T-helper 9 cell (primary cell): ENCODE data around the gene RAC3.

Source experiments
- DNase-seq: peaks from one replicate; pipeline ENCODE4 v3.0.0-alpha.2; 2020

RAC3 gene

GRCh38 chr17:82045936-82046484 lies 14.5 kb downstream of the RAC3 start:
- no peak for DNase-seq

GRCh38 chr17:82046903-82047302 lies 15.4 kb downstream of the RAC3 start:
- no peak for DNase-seq

GRCh38 chr17:82047379-82047778 lies 15.9 kb downstream of the RAC3 start:
- DNase-seq = no peak

- no peak for DNase-seq
These were observed 16.6 kb downstream of the RAC3 start for GRCh38 chr17:82047914-82048570.

DNA sequence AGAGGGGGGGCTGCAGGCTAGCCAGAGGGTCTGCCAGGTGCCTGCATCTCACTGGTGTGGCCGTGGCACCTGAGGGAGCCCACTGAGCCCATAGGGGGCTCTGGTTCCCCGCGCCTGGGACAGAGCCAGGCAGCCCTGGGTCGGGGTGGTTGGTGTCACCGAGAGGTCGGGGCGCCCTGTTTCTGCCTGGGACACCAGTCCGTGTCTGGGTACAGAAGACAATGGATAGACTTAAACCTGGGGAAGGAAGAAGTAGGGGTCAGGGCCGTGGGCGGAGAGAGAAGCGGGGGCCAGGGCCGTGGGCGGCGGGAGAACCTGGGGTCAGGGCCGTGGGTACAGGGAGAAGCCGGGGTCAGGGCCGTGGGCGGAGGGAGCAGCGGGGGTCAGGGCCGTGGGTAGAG lies 17.1 kb downstream of the RAC3 start:
- no peak for DNase-seq

DNA sequence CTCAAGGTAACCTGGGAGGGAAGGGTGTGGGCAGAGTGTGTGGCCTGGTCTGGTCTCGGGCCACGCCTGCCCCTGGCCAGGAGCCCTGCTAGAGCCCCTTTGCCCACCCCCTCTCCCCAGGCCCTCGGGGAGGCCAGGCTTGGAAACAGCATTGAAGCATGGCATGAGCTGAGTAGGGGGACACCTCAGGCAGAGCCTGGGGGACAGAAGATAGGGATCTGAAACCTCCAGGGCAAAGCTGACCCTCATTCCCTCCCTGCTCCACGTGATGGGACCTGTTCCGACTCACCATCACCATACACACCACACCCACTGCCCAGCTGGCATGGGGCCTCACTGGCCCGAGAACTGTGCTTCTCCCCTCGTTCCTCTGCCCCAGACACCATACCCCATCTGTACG lies 17.6 kb downstream of the RAC3 start:
- no peak for DNase-seq

DNA sequence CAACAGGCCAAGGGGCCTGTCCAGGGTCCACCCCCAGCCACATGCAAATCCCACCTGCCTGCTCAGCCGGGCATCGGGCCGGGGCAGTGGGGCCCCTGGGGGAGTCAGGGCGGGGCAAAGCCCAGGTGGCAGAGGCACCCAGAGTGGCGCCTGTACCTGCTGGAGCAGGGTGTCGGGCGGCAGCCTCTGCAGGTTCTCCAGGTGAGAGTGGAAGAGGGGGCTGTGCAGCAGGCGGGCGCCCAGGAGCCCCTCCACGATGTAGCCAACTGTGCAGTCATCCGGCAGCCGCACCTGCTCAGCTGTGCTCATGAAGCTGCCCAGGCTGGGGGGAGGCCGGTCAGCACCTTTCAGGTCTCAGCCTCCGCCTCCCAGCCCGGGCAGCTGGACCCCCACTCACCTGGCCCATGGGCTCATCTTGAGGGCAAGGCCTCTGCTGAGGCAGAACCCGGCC lies 18.1 kb downstream of the RAC3 start:
- DNase-seq = no peak

DNA sequence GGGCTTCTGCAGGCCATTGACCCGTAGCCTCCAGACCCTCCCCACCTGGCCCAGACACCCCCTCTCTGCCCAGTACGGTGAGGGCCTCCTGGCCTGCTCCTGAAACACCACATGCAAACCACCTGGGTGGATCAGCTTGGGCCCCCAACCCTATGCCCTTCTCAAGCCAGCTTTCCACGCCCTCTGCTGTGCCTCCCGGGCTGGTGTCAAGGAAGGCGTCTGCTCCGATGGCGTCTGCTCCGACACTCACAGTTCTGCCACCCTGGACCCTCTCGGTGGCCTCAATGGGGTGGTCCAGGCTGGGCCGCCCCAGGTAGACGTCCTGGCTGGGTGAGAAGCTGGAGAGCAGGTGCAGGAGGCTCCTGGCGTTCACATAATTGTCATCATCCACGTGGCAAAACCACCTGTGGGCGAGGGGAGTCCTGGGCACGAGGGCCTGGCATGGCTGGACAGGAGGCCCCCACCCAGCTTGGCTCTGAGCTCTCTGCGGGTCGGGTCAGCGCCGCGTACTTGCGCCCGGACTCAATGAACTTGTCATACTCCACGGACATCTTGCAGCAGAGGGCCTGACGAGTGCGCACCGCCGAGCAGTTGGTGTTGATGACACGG lies 18.8 kb downstream of the RAC3 start:
- no peak for DNase-seq

GRCh38 chr17:82050761-82051641 lies 19.5 kb downstream of the RAC3 start:
- DNase-seq = no peak

- DNase-seq = peak; percentile 75
These were observed 20.5 kb downstream of the RAC3 start, which contains the start of the genes GPS1 and RFNG for GRCh38 chr17:82051776-82052637. GPS1 (plus strand) TSS chr17:82051898; CDS start chr17:82051932, 34 bp downstream. RFNG (minus strand) TSS chr17:82051811; CDS start chr17:82051766, 45 bp downstream.

DNA sequence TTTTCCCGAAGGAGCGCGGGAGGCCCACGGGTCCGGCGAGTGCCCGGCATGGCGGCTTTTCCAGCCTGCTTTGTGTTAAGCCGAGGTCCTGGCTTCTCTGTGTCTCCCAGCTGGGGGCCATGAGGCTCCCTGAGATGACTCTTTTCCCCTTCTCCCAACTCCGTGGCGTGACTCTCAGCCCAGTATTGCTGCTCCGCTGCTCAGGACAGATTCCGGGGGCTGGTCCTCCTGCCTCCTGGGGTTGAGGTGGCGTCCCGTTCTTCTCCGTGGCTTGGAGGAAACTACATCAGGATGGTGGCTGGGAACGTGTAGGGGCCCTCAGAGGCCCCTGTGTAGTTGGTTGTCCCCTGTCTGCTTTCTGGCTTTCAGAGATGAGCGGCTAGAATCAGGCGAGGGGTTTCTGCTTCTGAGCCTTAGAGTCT lies 21.2 kb downstream of the RAC3 start:
- no peak for DNase-seq

GRCh38 chr17:82053130-82053529 lies 21.7 kb downstream of the RAC3 start:
- DNase-seq = no peak

GRCh38 chr17:82053556-82054263 lies 22.2 kb downstream of the RAC3 start:
- no peak for DNase-seq

GRCh38 chr17:82054351-82055022 lies 23.0 kb downstream of the RAC3 start:
- no peak for DNase-seq

- no peak for DNase-seq
These were observed 23.8 kb downstream of the RAC3 start for GRCh38 chr17:82055023-82055964.

- DNase-seq = no peak
These were observed 24.7 kb downstream of the RAC3 start for GRCh38 chr17:82055965-82056728.

DNA sequence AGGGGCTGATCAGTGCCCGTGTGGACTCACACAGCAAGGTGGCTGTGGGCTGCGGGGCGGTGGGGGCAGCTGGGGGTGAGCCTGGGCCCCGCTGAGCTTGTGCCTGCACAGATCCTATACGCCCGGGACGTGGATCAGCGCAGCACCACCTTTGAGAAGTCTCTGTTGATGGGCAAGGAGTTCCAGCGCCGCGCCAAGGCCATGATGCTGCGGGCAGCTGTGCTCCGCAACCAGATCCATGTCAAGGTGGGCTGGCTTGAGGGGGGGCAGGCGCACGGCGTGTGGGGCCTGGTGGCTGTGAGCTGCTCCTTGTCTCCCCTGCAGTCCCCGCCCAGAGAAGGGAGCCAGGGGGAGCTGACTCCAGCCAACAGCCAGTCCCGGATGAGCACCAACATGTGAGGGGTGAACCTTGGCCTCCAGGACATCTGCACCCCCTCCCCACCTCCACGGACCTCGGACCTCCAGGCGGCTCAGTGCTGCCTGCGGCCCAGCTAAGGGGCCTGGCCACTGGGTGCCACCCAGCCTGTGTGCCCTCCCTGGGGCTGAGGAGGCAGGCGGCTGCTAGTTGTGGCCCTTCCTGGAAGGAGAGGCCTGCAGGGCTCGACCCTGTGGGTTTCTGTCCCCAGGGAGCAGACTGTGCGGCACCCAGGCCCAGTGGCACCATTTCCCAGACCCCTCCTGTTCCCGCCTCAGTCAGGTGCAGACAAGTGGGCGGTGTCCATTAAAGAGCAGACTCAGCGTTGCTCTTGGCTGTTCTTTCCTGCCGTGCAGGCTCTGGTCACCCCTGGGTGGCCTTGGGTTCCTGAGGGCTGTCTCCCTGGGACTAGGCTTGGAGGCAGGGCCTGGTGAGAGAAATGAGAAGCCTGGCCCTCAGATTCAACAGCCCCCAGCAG lies 25.5 kb downstream of the RAC3 start:
- DNase-seq = no peak
